Measurements from ENCODE around the gene KIF5C. TPM values are rescaled to one million over a fixed set of nuclear protein-coding genes. Genes with fewer than 3 reads are reported as not detected.

Gene KIF5C
- total and polyA plus RNA-seq, 2 experiments from 2014 or later, result 45.0 to 49.1 TPM

DNA sequence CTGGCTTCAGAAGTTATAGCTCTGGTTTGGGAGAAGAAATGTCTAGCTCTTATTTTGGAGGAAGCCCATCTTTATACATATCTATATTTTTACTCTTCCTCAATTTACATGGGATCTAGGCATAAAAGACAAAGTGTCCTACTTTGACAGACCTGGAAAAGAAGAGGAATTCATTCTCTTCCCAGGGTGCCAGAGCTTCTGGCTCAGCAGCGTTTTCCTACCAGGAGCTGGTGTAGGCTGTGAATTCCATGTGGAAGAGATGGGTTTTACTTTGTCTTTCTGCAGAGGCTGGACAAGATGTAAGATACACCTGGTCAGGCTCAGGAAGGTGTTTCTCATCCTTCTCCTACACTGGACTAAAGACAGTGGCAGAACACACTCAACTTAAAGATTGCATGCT is 113.3 kb downstream of the KIF5C start:
- H3K27me3 Mint-ChIP-seq (ENCODE audit: insufficient read depth, low read depth, poor library complexity), result peaks cover 2% of the 10 kb centered on the region
- H3K27me3 ChIP-seq (ENCODE audit: insufficient read depth), result no peaks in the 10 kb centered on the region
- H3K4me1 ChIP-seq (ENCODE audit: insufficient read depth), result no peaks in the 10 kb centered on the region
- no peak overlapping the region for H3K4me3 Mint-ChIP-seq
- H3F3A ChIP-seq (replicated peaks; ENCODE audit: low read depth), result no peaks in the 10 kb centered on the region
- peaks cover 34% of the 10 kb centered on the region for H3K36me3 Mint-ChIP-seq (ENCODE audit: low read depth)
- no peak overlapping the region for H3K4me3 ChIP-seq
- no peaks in the 10 kb centered on the region for H3K79me2 ChIP-seq (replicated peaks; ENCODE audit: insufficient read depth)
- H3K4me1 Mint-ChIP-seq, result no peaks in the 10 kb centered on the region
- no peak overlapping the region for H3K27ac Mint-ChIP-seq
- H4K20me1 ChIP-seq (replicated peaks; ENCODE audit: insufficient read depth), result no peaks in the 10 kb centered on the region
- peaks cover 3% of the 10 kb centered on the region; the same call in 1 of the 2 replicates for H3K9me2 ChIP-seq (ENCODE audit: insufficient read depth)
- H3K4me2 ChIP-seq, result no peak overlapping the region
- TF ChIP-seq, protein P1, sequence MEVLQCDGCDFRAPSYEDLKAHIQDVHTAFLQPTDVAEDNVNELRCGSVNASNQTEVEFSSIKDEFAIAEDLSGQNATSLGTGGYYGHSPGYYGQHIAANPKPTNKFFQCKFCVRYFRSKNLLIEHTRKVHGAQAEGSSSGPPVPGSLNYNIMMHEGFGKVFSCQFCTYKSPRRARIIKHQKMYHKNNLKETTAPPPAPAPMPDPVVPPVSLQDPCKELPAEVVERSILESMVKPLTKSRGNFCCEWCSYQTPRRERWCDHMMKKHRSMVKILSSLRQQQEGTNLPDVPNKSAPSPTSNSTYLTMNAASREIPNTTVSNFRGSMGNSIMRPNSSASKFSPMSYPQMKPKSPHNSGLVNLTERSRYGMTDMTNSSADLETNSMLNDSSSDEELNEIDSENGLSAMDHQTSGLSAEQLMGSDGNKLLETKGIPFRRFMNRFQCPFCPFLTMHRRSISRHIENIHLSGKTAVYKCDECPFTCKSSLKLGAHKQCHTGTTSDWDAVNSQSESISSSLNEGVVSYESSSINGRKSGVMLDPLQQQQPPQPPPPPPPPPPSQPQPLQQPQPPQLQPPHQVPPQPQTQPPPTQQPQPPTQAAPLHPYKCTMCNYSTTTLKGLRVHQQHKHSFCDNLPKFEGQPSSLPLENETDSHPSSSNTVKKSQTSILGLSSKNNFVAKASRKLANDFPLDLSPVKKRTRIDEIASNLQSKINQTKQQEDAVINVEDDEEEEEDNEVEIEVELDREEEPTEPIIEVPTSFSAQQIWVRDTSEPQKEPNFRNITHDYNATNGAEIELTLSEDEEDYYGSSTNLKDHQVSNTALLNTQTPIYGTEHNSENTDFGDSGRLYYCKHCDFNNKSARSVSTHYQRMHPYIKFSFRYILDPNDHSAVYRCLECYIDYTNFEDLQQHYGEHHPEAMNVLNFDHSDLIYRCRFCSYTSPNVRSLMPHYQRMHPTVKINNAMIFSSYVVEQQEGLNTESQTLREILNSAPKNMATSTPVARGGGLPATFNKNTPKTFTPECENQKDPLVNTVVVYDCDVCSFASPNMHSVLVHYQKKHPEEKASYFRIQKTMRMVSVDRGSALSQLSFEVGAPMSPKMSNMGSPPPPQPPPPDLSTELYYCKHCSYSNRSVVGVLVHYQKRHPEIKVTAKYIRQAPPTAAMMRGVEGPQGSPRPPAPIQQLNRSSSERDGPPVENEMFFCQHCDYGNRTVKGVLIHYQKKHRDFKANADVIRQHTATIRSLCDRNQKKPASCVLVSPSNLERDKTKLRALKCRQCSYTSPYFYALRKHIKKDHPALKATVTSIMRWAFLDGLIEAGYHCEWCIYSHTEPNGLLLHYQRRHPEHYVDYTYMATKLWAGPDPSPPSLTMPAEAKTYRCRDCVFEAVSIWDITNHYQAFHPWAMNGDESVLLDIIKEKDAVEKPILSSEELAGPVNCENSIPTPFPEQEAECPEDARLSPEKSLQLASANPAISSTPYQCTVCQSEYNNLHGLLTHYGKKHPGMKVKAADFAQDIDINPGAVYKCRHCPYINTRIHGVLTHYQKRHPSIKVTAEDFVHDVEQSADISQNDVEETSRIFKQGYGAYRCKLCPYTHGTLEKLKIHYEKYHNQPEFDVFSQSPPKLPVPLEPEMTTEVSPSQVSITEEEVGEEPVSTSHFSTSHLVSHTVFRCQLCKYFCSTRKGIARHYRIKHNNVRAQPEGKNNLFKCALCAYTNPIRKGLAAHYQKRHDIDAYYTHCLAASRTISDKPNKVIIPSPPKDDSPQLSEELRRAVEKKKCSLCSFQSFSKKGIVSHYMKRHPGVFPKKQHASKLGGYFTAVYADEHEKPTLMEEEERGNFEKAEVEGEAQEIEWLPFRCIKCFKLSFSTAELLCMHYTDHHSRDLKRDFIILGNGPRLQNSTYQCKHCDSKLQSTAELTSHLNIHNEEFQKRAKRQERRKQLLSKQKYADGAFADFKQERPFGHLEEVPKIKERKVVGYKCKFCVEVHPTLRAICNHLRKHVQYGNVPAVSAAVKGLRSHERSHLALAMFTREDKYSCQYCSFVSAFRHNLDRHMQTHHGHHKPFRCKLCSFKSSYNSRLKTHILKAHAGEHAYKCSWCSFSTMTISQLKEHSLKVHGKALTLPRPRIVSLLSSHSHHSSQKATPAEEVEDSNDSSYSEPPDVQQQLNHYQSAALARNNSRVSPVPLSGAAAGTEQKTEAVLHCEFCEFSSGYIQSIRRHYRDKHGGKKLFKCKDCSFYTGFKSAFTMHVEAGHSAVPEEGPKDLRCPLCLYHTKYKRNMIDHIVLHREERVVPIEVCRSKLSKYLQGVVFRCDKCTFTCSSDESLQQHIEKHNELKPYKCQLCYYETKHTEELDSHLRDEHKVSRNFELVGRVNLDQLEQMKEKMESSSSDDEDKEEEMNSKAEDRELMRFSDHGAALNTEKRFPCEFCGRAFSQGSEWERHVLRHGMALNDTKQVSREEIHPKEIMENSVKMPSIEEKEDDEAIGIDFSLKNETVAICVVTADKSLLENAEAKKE (CRISPR knock-in tag; IDR thresholded peaks at IDR 0.05), result no peak
- TF ChIP-seq, protein P2, sequence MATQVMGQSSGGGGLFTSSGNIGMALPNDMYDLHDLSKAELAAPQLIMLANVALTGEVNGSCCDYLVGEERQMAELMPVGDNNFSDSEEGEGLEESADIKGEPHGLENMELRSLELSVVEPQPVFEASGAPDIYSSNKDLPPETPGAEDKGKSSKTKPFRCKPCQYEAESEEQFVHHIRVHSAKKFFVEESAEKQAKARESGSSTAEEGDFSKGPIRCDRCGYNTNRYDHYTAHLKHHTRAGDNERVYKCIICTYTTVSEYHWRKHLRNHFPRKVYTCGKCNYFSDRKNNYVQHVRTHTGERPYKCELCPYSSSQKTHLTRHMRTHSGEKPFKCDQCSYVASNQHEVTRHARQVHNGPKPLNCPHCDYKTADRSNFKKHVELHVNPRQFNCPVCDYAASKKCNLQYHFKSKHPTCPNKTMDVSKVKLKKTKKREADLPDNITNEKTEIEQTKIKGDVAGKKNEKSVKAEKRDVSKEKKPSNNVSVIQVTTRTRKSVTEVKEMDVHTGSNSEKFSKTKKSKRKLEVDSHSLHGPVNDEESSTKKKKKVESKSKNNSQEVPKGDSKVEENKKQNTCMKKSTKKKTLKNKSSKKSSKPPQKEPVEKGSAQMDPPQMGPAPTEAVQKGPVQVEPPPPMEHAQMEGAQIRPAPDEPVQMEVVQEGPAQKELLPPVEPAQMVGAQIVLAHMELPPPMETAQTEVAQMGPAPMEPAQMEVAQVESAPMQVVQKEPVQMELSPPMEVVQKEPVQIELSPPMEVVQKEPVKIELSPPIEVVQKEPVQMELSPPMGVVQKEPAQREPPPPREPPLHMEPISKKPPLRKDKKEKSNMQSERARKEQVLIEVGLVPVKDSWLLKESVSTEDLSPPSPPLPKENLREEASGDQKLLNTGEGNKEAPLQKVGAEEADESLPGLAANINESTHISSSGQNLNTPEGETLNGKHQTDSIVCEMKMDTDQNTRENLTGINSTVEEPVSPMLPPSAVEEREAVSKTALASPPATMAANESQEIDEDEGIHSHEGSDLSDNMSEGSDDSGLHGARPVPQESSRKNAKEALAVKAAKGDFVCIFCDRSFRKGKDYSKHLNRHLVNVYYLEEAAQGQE (IDR thresholded peaks at IDR 0.05; ENCODE audit: unreplicated experiment), result no peak
- no peak for TF ChIP-seq STAT1 (IDR thresholded peaks at IDR 0.05; ENCODE audit: unreplicated experiment)
- no peak for TF ChIP-seq EZH2 (IDR thresholded peaks at IDR 0.05; ENCODE audit: low read depth, unreplicated experiment)
- no peak for TF ChIP-seq EZH2phosphoT487 (IDR thresholded peaks at IDR 0.05; ENCODE audit: unreplicated experiment)
- no peak for TF ChIP-seq ZNF331 (CRISPR knock-in tag; IDR thresholded peaks at IDR 0.05; ENCODE audit: low read depth)
- no peak for TF ChIP-seq CREB1 (CRISPR knock-in tag; IDR thresholded peaks at IDR 0.05; ENCODE audit: low read depth)
- no peak overlapping the region for H2AFZ ChIP-seq
- H3K27ac ChIP-seq (ENCODE audit: low read depth), result no peak overlapping the region
- H3K36me3 ChIP-seq (ENCODE audit: insufficient read depth), result peaks cover 11% of the 10 kb centered on the region; the same call in 1 of the 2 replicates
- ATAC-seq (no peak), DNase-seq (ENCODE audit: low spot score) (no peak)
- no peaks in the 10 kb centered on the region for H3K9me3 Mint-ChIP-seq

All from GM23338 (cell line).